GM21390 (cell line): Measurements from ENCODE around the gene VSIG4.

Experiments
- ATAC-seq: cut with Tn5 transposase; IDR thresholded peaks from one replicate; pipeline ENCODE4 v1.9.1; 2021; ENCODE audit not compliant: unreplicated experiment

VSIG4 gene

GRCh38 chrX:66009231-66009845 lies 30.5 kb downstream of the VSIG4 start:
- ATAC-seq, result no peak

GRCh38 chrX:66008328-66008970 lies 31.4 kb downstream of the VSIG4 start:
- ATAC-seq, result no peak

- ATAC-seq, result no peak
Observed at GRCh38 chrX:66007851-66008250, 32.0 kb downstream of the VSIG4 start.

GRCh38 chrX:66005830-66006449 lies 33.9 kb downstream of the VSIG4 start:
- ATAC-seq, result no peak

- no peak for ATAC-seq
Observed at GRCh38 chrX:66004928-66005829, 34.7 kb downstream of the VSIG4 start.

DNA sequence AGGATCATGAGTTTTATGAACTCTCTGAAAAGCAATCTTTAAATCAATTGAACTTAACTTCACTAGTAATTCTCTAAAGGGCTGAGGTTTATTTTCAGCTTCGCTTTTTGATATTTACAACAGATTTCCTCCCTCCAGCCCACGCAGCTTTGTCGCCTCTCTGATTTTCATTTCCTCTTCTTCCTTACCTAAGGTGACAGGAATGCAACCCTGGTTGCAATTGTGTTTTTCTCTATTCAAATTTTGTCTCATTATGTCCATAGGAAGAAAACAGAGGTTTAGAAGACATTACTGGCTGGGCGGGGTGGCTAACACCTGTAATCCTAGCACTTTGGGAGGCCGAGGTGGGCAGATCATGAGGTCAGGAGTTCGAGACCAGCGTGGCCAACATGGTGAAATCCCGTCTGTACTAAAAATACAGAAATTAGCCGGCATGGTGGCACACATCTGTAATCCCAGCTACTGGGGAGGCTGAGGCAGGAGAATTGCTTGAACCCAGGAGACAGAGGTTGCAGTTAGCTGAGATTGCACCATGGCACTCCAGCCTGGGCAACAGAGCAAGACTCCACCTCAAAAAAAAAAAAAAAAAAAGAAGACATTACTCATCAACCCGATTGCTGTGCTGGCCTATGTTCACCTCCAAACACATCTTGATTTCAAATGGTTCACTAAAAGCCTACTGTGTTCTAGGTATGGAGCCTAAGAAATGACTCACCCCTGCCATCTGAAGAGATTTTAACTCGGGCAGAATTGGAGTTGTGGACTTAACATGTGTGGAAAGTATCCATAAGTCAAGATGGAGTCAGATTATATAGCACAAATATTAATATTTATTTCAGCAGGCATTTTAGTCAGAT lies 36.8 kb downstream of the VSIG4 start:
- ATAC-seq, result peak; percentile 61

GRCh38 chrX:66001596-66001995 lies 38.3 kb downstream of the VSIG4 start:
- no peak for ATAC-seq

DNA sequence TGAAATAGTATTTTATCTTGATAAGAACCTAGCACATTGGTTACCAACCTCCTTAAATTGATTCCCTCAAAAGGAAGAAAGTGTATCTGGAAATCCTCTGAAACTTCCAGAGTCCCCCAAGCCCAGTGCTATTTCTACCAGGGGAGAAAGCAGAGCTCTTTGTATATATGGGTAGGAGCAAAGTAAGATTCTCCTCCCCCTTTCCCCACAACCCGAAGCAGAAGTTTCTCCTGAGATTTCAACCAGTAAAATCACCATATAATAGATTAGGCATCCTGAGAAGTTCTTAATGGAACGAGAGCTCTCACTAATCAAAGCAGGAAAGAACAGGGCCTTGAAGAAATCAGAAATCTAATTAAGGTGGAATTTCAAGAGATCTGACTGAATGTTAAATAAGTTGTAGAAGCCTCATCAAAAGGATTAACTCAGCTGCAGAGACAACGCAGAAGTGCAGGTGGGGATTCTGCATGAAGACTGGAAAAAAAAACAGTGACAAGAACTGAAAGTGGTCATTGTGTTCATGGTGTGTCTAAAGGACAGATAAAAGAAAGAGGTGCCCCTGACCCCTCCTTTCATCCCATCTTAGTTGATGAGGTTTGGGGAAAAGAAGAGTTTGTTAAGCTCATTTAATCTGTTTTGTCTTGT lies 39.1 kb downstream of the VSIG4 start:
- no peak for ATAC-seq

DNA sequence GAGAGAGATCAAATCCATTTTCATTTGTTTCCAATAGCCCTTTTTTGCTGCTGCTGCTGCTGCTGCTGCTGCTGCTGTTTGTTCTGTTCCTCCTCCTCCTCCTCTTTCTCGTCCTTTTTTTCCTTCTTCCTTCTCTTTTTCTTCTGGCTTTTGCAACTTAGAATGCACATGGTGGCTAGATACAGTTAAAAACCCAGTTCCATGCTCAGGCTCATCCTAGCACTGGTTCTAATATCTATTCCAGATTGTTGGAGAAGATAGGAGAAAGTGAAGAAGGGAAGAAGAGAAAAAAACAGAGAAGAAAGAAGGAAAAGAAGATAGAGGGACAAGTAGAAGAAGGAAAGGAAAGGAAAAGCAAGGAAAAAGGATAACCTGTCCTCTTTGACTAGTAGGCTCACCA lies 39.7 kb downstream of the VSIG4 start:
- no peak for ATAC-seq

DNA sequence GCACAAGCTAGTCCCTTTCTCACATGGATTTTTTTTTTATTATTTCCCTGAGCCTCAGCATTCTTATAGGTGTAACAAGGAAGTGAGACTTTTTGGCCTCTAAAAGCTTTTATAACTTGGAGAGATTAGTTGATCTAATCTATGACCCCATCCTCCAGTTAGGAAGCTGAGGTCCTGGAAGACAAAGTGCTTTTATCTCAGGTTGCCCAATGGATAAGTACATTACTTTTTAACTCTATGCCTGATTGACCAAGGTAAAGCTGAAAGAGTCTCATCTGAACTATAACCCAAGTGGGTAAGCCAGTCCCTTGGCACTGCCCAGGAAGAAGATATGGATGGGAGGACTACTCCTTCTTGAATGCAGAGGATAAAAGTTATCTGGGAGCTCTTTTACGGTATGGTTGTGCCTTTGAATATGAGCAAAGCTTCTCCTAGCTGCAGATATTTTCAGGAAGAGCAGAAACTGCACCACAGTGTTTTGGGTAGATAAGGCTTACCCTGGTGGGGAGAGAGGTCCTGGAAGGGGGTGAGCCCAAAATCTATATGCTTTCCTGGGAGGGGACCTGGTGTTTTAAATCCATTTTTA lies 40.2 kb downstream of the VSIG4 start:
- ATAC-seq, result no peak

GRCh38 chrX:65999029-65999562 lies 40.8 kb downstream of the VSIG4 start:
- no peak for ATAC-seq

- no peak for ATAC-seq
Observed at GRCh38 chrX:65997978-65998717, 41.7 kb downstream of the VSIG4 start.

- ATAC-seq, result no peak
Observed at GRCh38 chrX:65994519-65995506, 45.1 kb downstream of the VSIG4 start.

DNA sequence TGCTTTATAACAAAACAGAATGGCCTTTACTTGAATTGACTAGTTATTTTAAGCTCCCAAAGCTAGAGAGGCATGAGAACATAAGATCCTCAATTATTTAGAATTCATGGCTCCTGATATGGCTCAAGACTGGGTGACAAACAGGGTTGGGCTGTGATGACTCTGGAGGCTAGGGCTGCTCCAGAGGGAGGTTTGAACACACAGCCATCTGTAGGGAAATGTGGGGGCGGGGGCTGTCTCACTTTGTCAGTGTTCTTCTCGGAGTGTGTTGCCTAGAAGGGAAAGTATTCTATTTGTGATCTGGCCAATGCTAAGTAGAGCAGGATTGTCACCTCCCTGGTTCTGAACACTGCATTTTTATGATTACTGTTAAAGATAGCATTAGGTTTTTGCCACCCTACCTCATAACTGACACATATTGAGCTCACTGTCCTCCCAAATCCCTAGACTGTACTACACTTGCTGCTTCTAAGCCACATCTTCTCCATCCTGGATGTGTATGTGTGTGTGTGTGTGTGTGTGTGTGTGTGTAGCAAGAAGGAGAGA lies 45.9 kb downstream of the VSIG4 start:
- ATAC-seq, result no peak

- no peak for ATAC-seq
Observed at GRCh38 chrX:65993332-65993731, 46.5 kb downstream of the VSIG4 start.

DNA sequence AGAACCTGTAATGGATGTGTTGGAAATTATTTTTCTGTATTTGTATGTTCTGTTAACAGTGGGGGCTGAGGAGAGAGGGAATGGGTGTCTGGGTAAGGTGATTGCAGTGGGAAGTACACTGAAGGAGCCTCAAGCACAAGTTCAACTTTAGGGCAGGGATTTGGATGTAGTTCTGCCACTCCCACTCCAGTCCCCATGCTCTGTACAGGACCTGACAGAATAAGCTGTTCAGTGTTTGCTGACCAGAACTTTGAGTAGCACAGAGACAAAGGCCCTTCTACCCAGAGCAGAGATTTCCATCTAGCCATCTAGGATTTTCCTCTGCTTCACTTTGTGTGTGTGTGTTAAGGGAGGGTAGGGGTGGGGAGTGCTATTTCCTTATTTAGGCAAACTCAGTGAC lies 49.2 kb downstream of the VSIG4 start:
- ATAC-seq, result no peak

GRCh38 chrX:65987811-65988210 lies 52.1 kb downstream of the VSIG4 start:
- ATAC-seq, result no peak
